SK-N-SH (cell line): ENCODE data around the gene PPM1K.

Experiments used
- FOSL2 ChIP-seq: IDR thresholded peaks from 2 replicates; pipeline ENCODE4 v1.4.0; 2012; ENCODE audit warnings: low read depth, mild to moderate bottlenecking, moderate library complexity, borderline replicate concordance
- FOXJ3 ChIP-seq: sonication (generic); formaldehyde crosslinking; IDR thresholded peaks from 2 replicates; pipeline ENCODE4 v1.5.1; 2020; ENCODE audit warnings: mild to moderate bottlenecking, missing genetic modification reagents
- GABPA ChIP-seq: IDR thresholded peaks from 2 replicates; pipeline ENCODE4 v1.4.0; 2012; ENCODE audit warnings: low read depth, mild to moderate bottlenecking
- JUND ChIP-seq: IDR thresholded peaks from 2 replicates; pipeline ENCODE4 v1.4.0; 2012
- MAX ChIP-seq: IDR thresholded peaks from 2 replicates; pipeline ENCODE4 v1.4.0; 2012; ENCODE audit warnings: low read depth
- POLR2AphosphoS5 ChIP-seq: IDR thresholded peaks from 2 replicates; pipeline ENCODE4 v1.6.1; 2012; ENCODE audit warnings: low read depth, low read length
- RFX5 ChIP-seq: IDR thresholded peaks from 2 replicates; pipeline ENCODE4 v1.6.1; 2012; ENCODE audit warnings: mild to moderate bottlenecking, improper control_type of control experiment, low read length
- SMC3 ChIP-seq: IDR thresholded peaks from 2 replicates; pipeline ENCODE4 v1.6.1; 2012; ENCODE audit warnings: low read depth, low read length, improper control_type of control experiment
- TAF1 ChIP-seq: IDR thresholded peaks from 2 replicates; pipeline ENCODE4 v1.6.1; 2012; ENCODE audit warnings: low read depth, mild to moderate bottlenecking, low read length, moderate library complexity, borderline replicate concordance
- TF ChIP-seq, protein P1 (sequence below): fragments of 200-600 bp; sonication (generic); IDR thresholded peaks from 2 replicates; pipeline ENCODE4 v1.6.1; 2017; ENCODE audit warnings: antibody characterized with exemption, mild to moderate bottlenecking, moderate library complexity
- TF ChIP-seq, protein P2 (sequence below): IDR thresholded peaks from 2 replicates; pipeline ENCODE4; 2012
- TF ChIP-seq, protein P3 (sequence below): fragments of 150-350 bp; IDR thresholded peaks from 2 replicates; pipeline ENCODE4 v1.6.1; 2016; ENCODE audit warnings: mild to moderate bottlenecking, low read depth, low read length

GRCh38 chr4:88212253-88212561 lies 72.2 kb downstream of the PPM1K start:
- TF ChIP-seq, protein P1, sequence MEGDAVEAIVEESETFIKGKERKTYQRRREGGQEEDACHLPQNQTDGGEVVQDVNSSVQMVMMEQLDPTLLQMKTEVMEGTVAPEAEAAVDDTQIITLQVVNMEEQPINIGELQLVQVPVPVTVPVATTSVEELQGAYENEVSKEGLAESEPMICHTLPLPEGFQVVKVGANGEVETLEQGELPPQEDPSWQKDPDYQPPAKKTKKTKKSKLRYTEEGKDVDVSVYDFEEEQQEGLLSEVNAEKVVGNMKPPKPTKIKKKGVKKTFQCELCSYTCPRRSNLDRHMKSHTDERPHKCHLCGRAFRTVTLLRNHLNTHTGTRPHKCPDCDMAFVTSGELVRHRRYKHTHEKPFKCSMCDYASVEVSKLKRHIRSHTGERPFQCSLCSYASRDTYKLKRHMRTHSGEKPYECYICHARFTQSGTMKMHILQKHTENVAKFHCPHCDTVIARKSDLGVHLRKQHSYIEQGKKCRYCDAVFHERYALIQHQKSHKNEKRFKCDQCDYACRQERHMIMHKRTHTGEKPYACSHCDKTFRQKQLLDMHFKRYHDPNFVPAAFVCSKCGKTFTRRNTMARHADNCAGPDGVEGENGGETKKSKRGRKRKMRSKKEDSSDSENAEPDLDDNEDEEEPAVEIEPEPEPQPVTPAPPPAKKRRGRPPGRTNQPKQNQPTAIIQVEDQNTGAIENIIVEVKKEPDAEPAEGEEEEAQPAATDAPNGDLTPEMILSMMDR: no peak
- TF ChIP-seq FOSL2 (no peak), POLR2AphosphoS5 (no peak), TAF1 (no peak), SMC3 (no peak), FOXJ3 (CRISPR knock-in tag) (no peak), RFX5 (no peak), MAX (no peak), JUND (no peak), GABPA (no peak)
- TF ChIP-seq, protein P2, sequence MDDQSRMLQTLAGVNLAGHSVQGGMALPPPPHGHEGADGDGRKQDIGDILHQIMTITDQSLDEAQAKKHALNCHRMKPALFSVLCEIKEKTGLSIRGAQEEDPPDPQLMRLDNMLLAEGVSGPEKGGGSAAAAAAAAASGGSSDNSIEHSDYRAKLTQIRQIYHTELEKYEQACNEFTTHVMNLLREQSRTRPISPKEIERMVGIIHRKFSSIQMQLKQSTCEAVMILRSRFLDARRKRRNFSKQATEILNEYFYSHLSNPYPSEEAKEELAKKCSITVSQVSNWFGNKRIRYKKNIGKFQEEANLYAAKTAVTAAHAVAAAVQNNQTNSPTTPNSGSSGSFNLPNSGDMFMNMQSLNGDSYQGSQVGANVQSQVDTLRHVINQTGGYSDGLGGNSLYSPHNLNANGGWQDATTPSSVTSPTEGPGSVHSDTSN: no peak
- TF ChIP-seq, protein P3, sequence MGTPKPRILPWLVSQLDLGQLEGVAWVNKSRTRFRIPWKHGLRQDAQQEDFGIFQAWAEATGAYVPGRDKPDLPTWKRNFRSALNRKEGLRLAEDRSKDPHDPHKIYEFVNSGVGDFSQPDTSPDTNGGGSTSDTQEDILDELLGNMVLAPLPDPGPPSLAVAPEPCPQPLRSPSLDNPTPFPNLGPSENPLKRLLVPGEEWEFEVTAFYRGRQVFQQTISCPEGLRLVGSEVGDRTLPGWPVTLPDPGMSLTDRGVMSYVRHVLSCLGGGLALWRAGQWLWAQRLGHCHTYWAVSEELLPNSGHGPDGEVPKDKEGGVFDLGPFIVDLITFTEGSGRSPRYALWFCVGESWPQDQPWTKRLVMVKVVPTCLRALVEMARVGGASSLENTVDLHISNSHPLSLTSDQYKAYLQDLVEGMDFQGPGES: no peak
